Right lobe of liver (tissue), 4 donors: ENCODE results near the gene RGS14.
A peak's percentile ranks its signal among the peaks of the same experiment; 100 is the strongest.

ENCODE experiments used
- POLR2A ChIP-seq: fragments of 450-650 bp; IDR thresholded peaks from one replicate; pipeline ENCODE4 v1.6.1; 2017; ENCODE audit warnings: antibody characterized with exemption, mild to moderate bottlenecking
- TF ChIP-seq, protein P1 (sequence below), 4 donors: fragments of 200-600 bp in 3 of 4; fragments of 450-650 bp in 1 of 4; IDR thresholded peaks; one replicate each; pipeline versions ENCODE4 v1.5.1 to v1.8.0; 2016 to 2022; ENCODE audit warnings: antibody characterized with exemption in 4 of 4, mild to moderate bottlenecking in 2 of 4
- donor health status: DM: no; HTN: no; CAD: no.
- donor health status: DM: no; HTN: no; CAD: no.
- donor health status: DM: no; HTN: yes; CAD: no.

DNA sequence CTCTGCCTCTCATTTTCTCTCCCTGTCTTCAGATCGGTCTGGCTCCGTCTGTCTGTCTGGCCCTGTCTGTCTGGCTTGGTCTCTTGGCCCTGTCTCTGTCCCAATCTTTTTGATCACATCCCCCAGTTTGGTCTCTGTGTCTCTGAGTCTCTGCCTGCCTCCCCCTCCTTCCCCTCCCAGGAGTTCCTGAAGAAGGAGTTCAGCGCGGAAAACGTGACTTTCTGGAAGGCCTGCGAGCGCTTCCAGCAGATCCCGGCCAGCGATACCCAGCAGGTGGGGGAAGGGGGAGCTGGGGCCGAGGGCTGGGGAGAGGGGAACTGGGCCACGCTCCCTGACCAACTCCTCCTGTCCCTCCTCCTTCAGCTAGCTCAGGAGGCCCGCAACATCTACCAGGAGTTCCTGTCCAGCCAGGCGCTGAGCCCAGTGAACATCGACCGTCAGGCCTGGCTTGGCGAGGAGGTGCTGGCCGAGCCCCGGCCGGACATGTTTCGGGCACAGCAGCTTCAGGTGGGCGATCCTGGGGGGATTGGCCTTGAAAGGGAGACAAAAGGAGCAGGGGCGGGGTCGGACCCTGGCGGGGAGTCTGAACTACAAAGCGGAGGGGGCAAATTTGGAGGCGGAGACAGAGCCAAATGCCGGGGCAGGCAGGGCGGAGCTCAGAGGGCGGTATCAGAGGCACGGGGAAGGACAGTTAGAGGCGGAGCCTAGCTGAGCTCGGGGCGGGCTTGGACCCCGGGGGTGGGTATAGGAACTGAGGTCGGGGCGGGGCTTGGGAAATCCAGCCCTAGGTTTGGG is 9.0 kb downstream of the RGS14 start:
- peak; percentile 71 for TF ChIP-seq POLR2A
- TF ChIP-seq, protein P1, sequence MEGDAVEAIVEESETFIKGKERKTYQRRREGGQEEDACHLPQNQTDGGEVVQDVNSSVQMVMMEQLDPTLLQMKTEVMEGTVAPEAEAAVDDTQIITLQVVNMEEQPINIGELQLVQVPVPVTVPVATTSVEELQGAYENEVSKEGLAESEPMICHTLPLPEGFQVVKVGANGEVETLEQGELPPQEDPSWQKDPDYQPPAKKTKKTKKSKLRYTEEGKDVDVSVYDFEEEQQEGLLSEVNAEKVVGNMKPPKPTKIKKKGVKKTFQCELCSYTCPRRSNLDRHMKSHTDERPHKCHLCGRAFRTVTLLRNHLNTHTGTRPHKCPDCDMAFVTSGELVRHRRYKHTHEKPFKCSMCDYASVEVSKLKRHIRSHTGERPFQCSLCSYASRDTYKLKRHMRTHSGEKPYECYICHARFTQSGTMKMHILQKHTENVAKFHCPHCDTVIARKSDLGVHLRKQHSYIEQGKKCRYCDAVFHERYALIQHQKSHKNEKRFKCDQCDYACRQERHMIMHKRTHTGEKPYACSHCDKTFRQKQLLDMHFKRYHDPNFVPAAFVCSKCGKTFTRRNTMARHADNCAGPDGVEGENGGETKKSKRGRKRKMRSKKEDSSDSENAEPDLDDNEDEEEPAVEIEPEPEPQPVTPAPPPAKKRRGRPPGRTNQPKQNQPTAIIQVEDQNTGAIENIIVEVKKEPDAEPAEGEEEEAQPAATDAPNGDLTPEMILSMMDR (IDR thresholded peaks at IDR 0.05): no peak
